GM10266 (cell line): ENCODE measurements around the gene DENND4B.

Source experiments
- DNase-seq: peaks from one replicate; pipeline ENCODE4 v3.0.0; 2012; ENCODE audit errors: extremely low spot score
- TF ChIP-seq, protein P1 (sequence below): IDR thresholded peaks from 2 replicates; pipeline ENCODE4 v1.5.1; 2012; ENCODE audit warnings: mild to moderate bottlenecking, low read depth; ENCODE audit not compliant: control insufficient read depth, insufficient read depth; ENCODE audit errors: missing control alignments

The DENND4B gene

DNA sequence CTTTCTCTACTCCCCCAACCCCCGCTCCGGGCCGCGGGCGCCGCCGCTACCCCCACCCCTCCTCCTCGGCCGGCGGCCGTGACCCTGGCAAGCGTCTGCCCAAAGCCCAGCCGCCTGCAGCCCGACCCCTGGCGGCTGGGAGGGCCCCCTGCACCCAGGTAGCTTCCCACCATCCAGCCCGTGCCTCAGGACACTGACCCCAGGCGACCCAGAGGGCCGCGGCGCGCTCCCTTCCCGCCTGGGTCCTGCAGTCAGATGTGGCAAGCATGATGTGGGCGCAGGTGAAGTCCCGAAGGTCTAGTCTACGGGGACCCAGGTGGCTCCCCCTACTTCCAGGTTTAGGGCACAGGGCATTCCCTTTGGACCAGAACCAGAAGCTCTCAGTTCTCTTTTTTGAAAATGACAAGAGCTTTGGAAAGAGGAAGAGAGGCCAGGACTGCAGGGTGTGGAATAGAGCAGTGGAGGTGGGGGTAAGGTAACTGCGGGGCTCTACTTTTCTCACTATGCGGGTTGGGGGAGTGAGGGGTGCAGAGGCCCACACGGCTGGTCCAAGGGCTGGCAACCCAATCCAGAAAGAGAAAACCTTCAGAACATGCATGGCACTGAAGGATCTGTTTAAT is at the start of gene DENND4B:
DENND4B (minus strand) TSS at position 97 of the 620 bp plus-strand sequence. CDS start 2,344 bp downstream, outside the sequence.
- peak; percentile 96 for DNase-seq
- TF ChIP-seq, protein P1, sequence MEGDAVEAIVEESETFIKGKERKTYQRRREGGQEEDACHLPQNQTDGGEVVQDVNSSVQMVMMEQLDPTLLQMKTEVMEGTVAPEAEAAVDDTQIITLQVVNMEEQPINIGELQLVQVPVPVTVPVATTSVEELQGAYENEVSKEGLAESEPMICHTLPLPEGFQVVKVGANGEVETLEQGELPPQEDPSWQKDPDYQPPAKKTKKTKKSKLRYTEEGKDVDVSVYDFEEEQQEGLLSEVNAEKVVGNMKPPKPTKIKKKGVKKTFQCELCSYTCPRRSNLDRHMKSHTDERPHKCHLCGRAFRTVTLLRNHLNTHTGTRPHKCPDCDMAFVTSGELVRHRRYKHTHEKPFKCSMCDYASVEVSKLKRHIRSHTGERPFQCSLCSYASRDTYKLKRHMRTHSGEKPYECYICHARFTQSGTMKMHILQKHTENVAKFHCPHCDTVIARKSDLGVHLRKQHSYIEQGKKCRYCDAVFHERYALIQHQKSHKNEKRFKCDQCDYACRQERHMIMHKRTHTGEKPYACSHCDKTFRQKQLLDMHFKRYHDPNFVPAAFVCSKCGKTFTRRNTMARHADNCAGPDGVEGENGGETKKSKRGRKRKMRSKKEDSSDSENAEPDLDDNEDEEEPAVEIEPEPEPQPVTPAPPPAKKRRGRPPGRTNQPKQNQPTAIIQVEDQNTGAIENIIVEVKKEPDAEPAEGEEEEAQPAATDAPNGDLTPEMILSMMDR = peak; percentile 97

- TF ChIP-seq, protein P1 = no peak
- DNase-seq = no peak
Observed at GRCh38 chr1:153995640-153996039, 49.1 kb upstream of the DENND4B start.

DNA sequence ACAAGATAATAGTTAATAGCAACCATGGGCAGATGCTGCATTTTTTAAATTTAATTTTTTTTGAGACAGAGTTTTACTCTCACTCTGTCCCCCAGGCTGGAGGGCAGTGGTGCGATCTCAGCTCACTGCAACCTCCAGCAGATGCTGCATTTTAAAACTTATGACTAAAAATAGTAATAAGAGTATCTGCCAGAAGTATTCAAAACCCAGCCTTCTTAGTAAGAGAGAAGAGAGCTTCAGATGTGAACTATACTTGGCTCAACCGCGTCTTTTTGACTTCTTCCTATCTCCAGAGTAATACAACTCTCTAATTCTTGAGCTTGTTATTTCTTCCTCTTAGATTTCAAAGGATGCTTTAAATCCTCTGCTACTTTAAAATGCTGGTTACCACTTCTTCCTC is 48.7 kb upstream of the DENND4B start:
- DNase-seq = no peak
- TF ChIP-seq, protein P1 = no peak

GRCh38 chr1:153991806-153992205 is 45.3 kb upstream of the DENND4B start:
- TF ChIP-seq, protein P1 = no peak
- no peak for DNase-seq

DNA sequence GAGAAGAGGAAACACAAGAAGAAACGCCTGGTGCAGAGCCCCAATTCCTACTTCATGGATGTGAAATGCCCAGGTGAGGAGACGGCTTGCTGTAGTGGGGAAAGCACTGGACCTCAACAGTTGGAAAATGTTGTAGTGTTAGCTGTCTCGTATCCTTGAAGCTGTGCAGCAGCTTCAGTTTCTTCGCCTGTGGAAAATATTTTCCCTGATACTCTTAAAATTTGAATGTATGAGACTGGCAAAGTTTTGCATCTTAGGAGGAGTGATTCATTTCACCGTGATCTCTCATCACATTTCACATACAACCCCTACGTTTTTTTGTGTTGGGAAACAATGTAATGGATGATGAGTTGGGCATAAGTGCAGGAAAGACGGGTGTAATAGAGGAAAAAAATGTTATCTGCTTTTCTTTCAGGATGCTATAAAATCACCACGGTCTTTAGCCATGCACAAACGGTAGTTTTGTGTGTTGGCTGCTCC is 44.7 kb upstream of the DENND4B start:
- TF ChIP-seq, protein P1 = no peak
- no peak for DNase-seq

- TF ChIP-seq, protein P1 = no peak
- DNase-seq = peak; percentile 94
Observed at GRCh38 chr1:153990468-153991150, 44.1 kb upstream of the DENND4B start, which contains the start of gene RPS27. Gene RPS27 (plus strand): TSS chr1:153990762. CDS start chr1:153990797, 35 bp downstream.

DNA sequence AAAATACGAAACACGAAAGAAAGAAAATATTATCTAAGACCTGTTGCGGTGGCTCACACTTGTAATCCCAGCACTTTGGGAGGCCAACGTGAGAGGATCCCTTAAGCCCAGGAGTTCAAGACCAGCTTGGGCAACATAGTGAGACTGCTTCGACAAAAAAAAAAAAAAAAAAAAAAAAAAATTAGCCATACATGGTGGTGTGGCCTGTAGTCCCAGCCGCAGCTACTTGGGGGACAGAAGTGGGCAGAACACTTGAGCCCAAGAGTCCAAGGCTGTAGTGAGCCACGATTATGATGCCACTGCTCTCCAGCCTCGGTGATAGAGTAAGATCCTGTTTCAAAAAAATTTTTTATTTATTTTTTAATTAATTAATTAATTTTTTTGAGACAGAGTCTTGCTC is 41.1 kb upstream of the DENND4B start:
- DNase-seq = no peak
- TF ChIP-seq, protein P1 = no peak
